Mesenchymal stem cell (in vitro differentiated cells and primary cell): ENCODE measurements around the gene HLA-DQA2.

Experiments
- DNase-seq: peaks from one replicate; pipeline ENCODE4 v3.0.0-alpha.2; 2013
- H2AFZ ChIP-seq: one replicate; pipeline ENCODE4 v1.6.1; 2013; ENCODE audit warnings: low read depth, mild to moderate bottlenecking, control low read depth, inconsistent platforms, low read length, moderate library complexity
- H2AK5ac ChIP-seq: 2 replicates; pipeline ENCODE4 v1.6.1; 2013; ENCODE audit warnings: low read length, moderate library complexity, mild to moderate bottlenecking, inconsistent platforms; ENCODE audit not compliant: severe bottlenecking
- H2BK120ac ChIP-seq: one replicate; pipeline ENCODE4 v1.6.1; 2013; ENCODE audit warnings: low read depth, mild to moderate bottlenecking, inconsistent platforms, low read length, moderate library complexity
- H2BK12ac ChIP-seq, 2 experiments: one replicate each; pipeline ENCODE4 v1.6.1; 2013; ENCODE audit warnings: inconsistent platforms in 2 of 2, low read length in 2 of 2, mild to moderate bottlenecking in 2 of 2, moderate library complexity in 2 of 2, control low read depth in 1 of 2
- H2BK15ac ChIP-seq: one replicate; pipeline ENCODE4 v1.6.1; 2013; ENCODE audit warnings: mild to moderate bottlenecking, low read depth, inconsistent platforms; ENCODE audit not compliant: poor library complexity, severe bottlenecking
- H2BK5ac ChIP-seq: 2 replicates; pipeline ENCODE4 v1.6.1; 2013; ENCODE audit warnings: low read depth, mild to moderate bottlenecking, low read length, control low read depth, inconsistent platforms; ENCODE audit not compliant: poor library complexity, severe bottlenecking
- H3K14ac ChIP-seq, 2 experiments: one replicate each; pipeline ENCODE4 v1.6.1; 2013; ENCODE audit warnings: inconsistent platforms in 2 of 2, low read length in 2 of 2, control low read depth in 1 of 2, mild to moderate bottlenecking in 1 of 2, moderate library complexity in 1 of 2
- H3K18ac ChIP-seq, 2 experiments: one replicate each; pipeline ENCODE4 v1.6.1; 2013; ENCODE audit warnings: inconsistent platforms in 2 of 2, low read length in 2 of 2, control low read depth in 1 of 2, low read depth in 1 of 2, mild to moderate bottlenecking in 1 of 2
- H3K23ac ChIP-seq, 2 experiments: one replicate each; pipeline ENCODE4 v1.6.1; 2013; ENCODE audit warnings: inconsistent platforms in 2 of 2, low read length in 2 of 2, mild to moderate bottlenecking in 2 of 2, moderate library complexity in 2 of 2, control low read depth in 1 of 2
- H3K27ac ChIP-seq: 2 replicates; pipeline ENCODE4 v1.5.1; 2013; ENCODE audit warnings: mild to moderate bottlenecking, moderate library complexity, low read length, control low read depth, inconsistent platforms; ENCODE audit not compliant: poor library complexity, severe bottlenecking
- H3K27me3 ChIP-seq, 2 experiments: 2 replicates each; pipeline versions ENCODE4 v1.6.1 to v1.7.0; 2013; ENCODE audit warnings: low read length in 2 of 2, mild to moderate bottlenecking in 2 of 2, moderate library complexity in 2 of 2, control low read depth in 1 of 2, inconsistent platforms in 1 of 2; ENCODE audit not compliant: control insufficient read depth in 1 of 2, insufficient read depth in 1 of 2
- H3K36me3 ChIP-seq, 2 experiments: 2 replicates each; pipeline versions ENCODE4 v1.6.1 to v1.7.0; 2013; ENCODE audit warnings: low read length in 2 of 2, control low read depth in 1 of 2, inconsistent platforms in 1 of 2, low read depth in 1 of 2, mild to moderate bottlenecking in 1 of 2; ENCODE audit not compliant: insufficient read depth in 2 of 2, control insufficient read depth in 1 of 2
- H3K4ac ChIP-seq, 2 experiments: one replicate each; pipeline ENCODE4 v1.6.1; 2013; ENCODE audit warnings: inconsistent platforms in 2 of 2, low read length in 2 of 2, mild to moderate bottlenecking in 2 of 2, moderate library complexity in 2 of 2, control low read depth in 1 of 2, low read depth in 1 of 2
- H3K4me1 ChIP-seq: 2 replicates; pipeline ENCODE4 v1.6.1; 2013; ENCODE audit warnings: low read depth, low read length, control low read depth; ENCODE audit not compliant: control insufficient read depth, insufficient read depth
- H3K4me2 ChIP-seq: 2 replicates; pipeline ENCODE4 v1.6.1; 2013; ENCODE audit warnings: low read length, mild to moderate bottlenecking, inconsistent platforms; ENCODE audit not compliant: poor library complexity, severe bottlenecking
- H3K4me3 ChIP-seq, 2 experiments: 2 replicates each; pipeline versions ENCODE4 v1.5.1 to v1.7.0; 2013; ENCODE audit warnings: low read length in 2 of 2, mild to moderate bottlenecking in 2 of 2, control low read depth in 1 of 2, low read depth in 1 of 2; ENCODE audit not compliant: insufficient read depth in 1 of 2
- H3K79me1 ChIP-seq: replicated peaks from 2 replicates; pipeline ENCODE4 v1.6.1; 2013; ENCODE audit warnings: mild to moderate bottlenecking, control low read depth, low read length, inconsistent platforms; ENCODE audit not compliant: poor library complexity, severe bottlenecking
- H3K9ac ChIP-seq: 2 replicates; pipeline ENCODE4 v1.7.0; 2013; ENCODE audit warnings: mild to moderate bottlenecking, low read length, moderate library complexity
- H3K9me3 ChIP-seq: 2 replicates; pipeline ENCODE4 v1.7.0; 2013; ENCODE audit warnings: mild to moderate bottlenecking, low read length; ENCODE audit not compliant: control insufficient read depth
- H4K8ac ChIP-seq: one replicate; pipeline ENCODE4 v1.6.1; 2013; ENCODE audit warnings: inconsistent platforms, mild to moderate bottlenecking, low read length, moderate library complexity
- H4K91ac ChIP-seq: one replicate; pipeline ENCODE4 v1.6.1; 2013; ENCODE audit warnings: mild to moderate bottlenecking, low read length, inconsistent platforms
- WGBS: methylation state at CpG from one replicate; pipeline ENCODE4 v1.1.7; 2013; ENCODE audit warnings: mixed read lengths; 5-methylcytosine and 5-hydroxymethylcytosine counted together

HLA-DQA2 gene

GRCh38 chr6:32716396-32716795, 24.8 kb upstream of the HLA-DQA2 start:
- Histone ChIP-seq H3K36me3 (no peaks in the 10 kb centered on the region), H3K27me3 (peaks cover 17 to 32% of the 10 kb centered on the region in 2 experiments), H2BK5ac (no peak overlapping the region), H3K4me1 (no peaks in the 10 kb centered on the region), H4K91ac (no peak overlapping the region), H3K14ac (no peak overlapping the region), H3K18ac (no peak overlapping the region), H2BK15ac (no peak overlapping the region), H3K4me2 (no peak overlapping the region), H3K9ac (no peak overlapping the region), H3K79me1 (no peaks in the 10 kb centered on the region), H2BK12ac (no peak overlapping the region), H4K8ac (no peak overlapping the region), H2BK120ac (no peak overlapping the region), H3K4me3 (no peak overlapping the region), H2AK5ac (no peak overlapping the region), H3K27ac (no peak overlapping the region), H3K9me3 (no peaks in the 10 kb centered on the region), H2AFZ (no peak overlapping the region), H3K4ac (no peak overlapping the region), H3K23ac (no peak overlapping the region)
- no peak for DNase-seq
- WGBS = 74% methylated on average over 2 of the region's 3 CpGs

DNA sequence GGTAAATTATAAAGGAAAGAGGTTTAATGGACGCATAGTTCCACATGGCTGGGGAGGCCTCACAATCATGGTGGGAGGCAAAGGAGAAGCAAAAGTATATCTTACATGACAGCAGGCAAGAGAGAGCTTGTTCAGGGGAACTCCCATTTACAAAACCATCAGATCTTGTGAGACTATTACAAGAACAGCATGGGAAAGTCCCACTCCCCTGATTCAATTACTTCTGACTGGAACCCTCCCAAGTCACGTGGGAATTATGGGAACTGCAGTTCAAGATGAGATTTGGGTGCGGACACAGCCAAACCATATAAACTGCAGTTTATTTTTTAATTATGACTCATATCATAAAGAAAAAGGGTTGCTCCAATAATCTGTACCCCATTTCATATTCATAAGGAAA, 22.3 kb upstream of the HLA-DQA2 start:
- no peak overlapping the region for H3K27ac ChIP-seq
- no peak overlapping the region for H2BK12ac ChIP-seq
- H3K79me1 ChIP-seq = no peaks in the 10 kb centered on the region
- H3K14ac ChIP-seq = no peak overlapping the region
- no peak for DNase-seq
- no peak overlapping the region for H4K8ac ChIP-seq
- no peaks in the 10 kb centered on the region for H3K36me3 ChIP-seq
- H2BK5ac ChIP-seq = no peak overlapping the region
- no peak overlapping the region for H3K4me2 ChIP-seq
- no peaks in the 10 kb centered on the region for H3K9me3 ChIP-seq
- no peak overlapping the region for H2BK120ac ChIP-seq
- H3K4me3 ChIP-seq = no peak overlapping the region
- no peak overlapping the region for H3K9ac ChIP-seq
- no peak overlapping the region for H4K91ac ChIP-seq
- H2BK15ac ChIP-seq = no peak overlapping the region
- no peak overlapping the region for H2AFZ ChIP-seq
- WGBS = 45% methylated on average over 1 of the region's 3 CpGs
- no peak overlapping the region for H3K23ac ChIP-seq
- no peak overlapping the region for H3K4ac ChIP-seq
- peaks cover 14 to 36% of the 10 kb centered on the region in 2 experiments for H3K27me3 ChIP-seq
- H3K18ac ChIP-seq = no peak overlapping the region
- H2AK5ac ChIP-seq = no peak overlapping the region
- no peaks in the 10 kb centered on the region for H3K4me1 ChIP-seq

- Histone ChIP-seq H3K9me3 (no peaks in the 10 kb centered on the region), H3K4me1 (no peaks in the 10 kb centered on the region), H3K14ac (no peak overlapping the region), H3K27me3 (peaks cover 19 to 60% of the 10 kb centered on the region in 2 experiments), H4K91ac (no peak overlapping the region), H2BK5ac (no peak overlapping the region), H3K79me1 (no peaks in the 10 kb centered on the region), H3K4ac (no peak overlapping the region), H3K23ac (no peak overlapping the region), H2BK120ac (no peak overlapping the region), H3K27ac (no peak overlapping the region), H3K36me3 (no peaks in the 10 kb centered on the region), H3K18ac (no peak overlapping the region), H3K4me3 (no peak overlapping the region), H3K9ac (no peak overlapping the region), H2AK5ac (no peak overlapping the region), H2BK12ac (no peak overlapping the region), H2AFZ (no peak overlapping the region), H4K8ac (no peak overlapping the region), H2BK15ac (no peak overlapping the region), H3K4me2 (no peak overlapping the region)
- DNase-seq = no peak
- WGBS = 91% methylated on average over 1 of the region's 2 CpGs
Observed at GRCh38 chr6:32738126-32738525, 3.1 kb upstream of the HLA-DQA2 start.

DNA sequence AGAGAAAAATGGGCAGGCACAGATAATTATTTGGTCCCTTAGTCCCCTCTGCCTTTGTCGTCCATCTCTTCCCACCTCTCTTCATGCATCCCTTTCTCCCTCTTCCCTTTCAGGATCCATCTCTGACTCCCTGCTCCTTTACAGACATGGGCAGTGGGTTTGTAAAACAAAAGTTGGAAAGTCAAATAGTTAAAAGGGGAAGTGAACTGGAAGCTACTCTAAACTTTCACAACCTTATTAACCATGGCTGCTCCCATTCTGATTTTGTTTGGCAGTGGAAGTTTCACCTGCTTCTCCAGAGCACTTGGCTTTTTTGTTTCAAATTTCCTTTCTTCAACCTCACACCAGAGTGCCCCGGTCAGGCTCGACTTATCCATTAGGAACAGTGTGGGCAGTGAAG, 1.2 kb downstream of the HLA-DQA2 start:
- no CpG with 5 or more reads among the region's 3 CpGs for WGBS
- Histone ChIP-seq H3K4me1 (no peaks in the 10 kb centered on the region), H3K4me3 (no peak overlapping the region), H2BK15ac (no peak overlapping the region), H3K4me2 (no peak overlapping the region), H2BK120ac (no peak overlapping the region), H3K4ac (no peak overlapping the region), H3K9ac (no peak overlapping the region), H4K8ac (no peak overlapping the region), H2BK12ac (no peak overlapping the region), H2AK5ac (no peak overlapping the region), H2AFZ (no peak overlapping the region), H3K27ac (no peak overlapping the region), H3K18ac (no peak overlapping the region), H2BK5ac (no peak overlapping the region), H3K79me1 (no peaks in the 10 kb centered on the region), H3K23ac (no peak overlapping the region), H3K14ac (no peak overlapping the region), H3K9me3 (no peaks in the 10 kb centered on the region), H3K36me3 (no peaks in the 10 kb centered on the region), H3K27me3 (peaks cover 28 to 80% of the 10 kb centered on the region in 2 experiments), H4K91ac (no peak overlapping the region)
- DNase-seq = no peak
